Neural cell (in vitro differentiated cells): ENCODE results near the gene IFNB1. TPM values are rescaled to one million over a fixed set of nuclear protein-coding genes. Genes with fewer than 3 reads are reported as not detected.

ENCODE experiments used
- H2AFZ ChIP-seq: fragments of 200-600, 300-800 bp; sonication (generic), shearing (Covaris generic); 2 replicates; pipeline ENCODE4 v1.6.0; 2014; ENCODE audit warnings: low read depth, mild to moderate bottlenecking, antibody characterized with exemption, low read length, moderate library complexity
- H3F3A ChIP-seq: fragments of 200-600 bp; shearing (Covaris generic); 2 replicates; pipeline ENCODE4 v1.6.1; 2016; ENCODE audit warnings: mild to moderate bottlenecking, moderate library complexity, mixed read lengths, antibody characterized with exemption, low read length; ENCODE audit not compliant: insufficient read depth, poor library complexity, severe bottlenecking
- H3K27ac ChIP-seq: fragments of 200-600, 300-800 bp; sonication (generic), shearing (Covaris generic); 2 replicates; pipeline ENCODE4 v1.5.1; 2014; ENCODE audit warnings: mild to moderate bottlenecking, low read length, moderate library complexity
- H3K27me3 ChIP-seq: fragments of 300-800, 200-600 bp; sonication (generic), shearing (Covaris generic); 2 replicates; pipeline ENCODE4 v1.6.0; 2014; ENCODE audit warnings: mild to moderate bottlenecking, low read depth, low read length, moderate library complexity; ENCODE audit not compliant: insufficient read depth
- H3K36me3 ChIP-seq: fragments of 300-800, 200-600 bp; sonication (generic), shearing (Covaris generic); 2 replicates; pipeline ENCODE4 v1.5.1; 2014; ENCODE audit warnings: mild to moderate bottlenecking, antibody characterized with exemption, low read length, moderate library complexity; ENCODE audit not compliant: insufficient read depth
- H3K4me2 ChIP-seq: fragments of 300-800, 200-600 bp; sonication (generic), shearing (Covaris generic); 2 replicates; pipeline ENCODE4 v1.6.0; 2014; ENCODE audit warnings: mild to moderate bottlenecking, low read length
- H3K4me3 ChIP-seq: fragments of 300-800, 200-600 bp; sonication (generic), shearing (Covaris generic); 2 replicates; pipeline ENCODE4 v1.5.1; 2014; ENCODE audit warnings: mild to moderate bottlenecking, low read length, moderate library complexity
- H3K79me2 ChIP-seq: fragments of 200-600 bp; shearing (Covaris generic); replicated peaks from 2 replicates; pipeline ENCODE4 v1.6.0; 2014; ENCODE audit warnings: mild to moderate bottlenecking, low read length, moderate library complexity; ENCODE audit not compliant: insufficient read depth
- H3K9ac ChIP-seq: fragments of 300-800, 200-600 bp; sonication (generic), shearing (Covaris generic); 2 replicates; pipeline ENCODE4 v1.6.1; 2016; ENCODE audit warnings: mild to moderate bottlenecking, low read length, mixed read lengths
- H3K9me2 ChIP-seq: fragments of 200-600 bp; shearing (Covaris generic); 2 replicates; pipeline ENCODE4 v1.6.1; 2016; ENCODE audit warnings: mild to moderate bottlenecking, low read length, mixed read lengths; ENCODE audit not compliant: insufficient read depth
- H3K9me3 ChIP-seq: fragments of 200-600, 300-800 bp; sonication (generic), shearing (Covaris generic); 2 replicates; pipeline ENCODE4 v1.6.1; 2016; ENCODE audit warnings: mild to moderate bottlenecking, mixed run types, low read length, moderate library complexity, mixed read lengths
- H4K20me1 ChIP-seq: fragments of 200-600 bp; shearing (Covaris generic); 2 replicates; pipeline ENCODE4 v1.6.1; 2016; ENCODE audit warnings: mild to moderate bottlenecking, mixed run types; ENCODE audit not compliant: insufficient read depth
- CTCF ChIP-seq: fragments of 450-650 bp; IDR thresholded peaks from 2 replicates; pipeline ENCODE4 v1.5.1; 2014; ENCODE audit warnings: antibody characterized with exemption, mild to moderate bottlenecking, moderate library complexity; ENCODE audit not compliant: poor library complexity, severe bottlenecking
- EP300 ChIP-seq: fragments of 450-650 bp; conservative IDR thresholded peaks from 2 replicates; pipeline ENCODE4 v1.6.1; 2014; ENCODE audit warnings: antibody characterized with exemption, mild to moderate bottlenecking, moderate library complexity; ENCODE audit not compliant: poor library complexity, severe bottlenecking
- EZH2 ChIP-seq: fragments of 200-600, 300-800 bp; shearing (Covaris generic), sonication (generic); IDR thresholded peaks from 2 replicates; pipeline ENCODE4 v1.6.1; 2014; ENCODE audit warnings: antibody characterized with exemption, low read length, borderline replicate concordance, mild to moderate bottlenecking; ENCODE audit not compliant: insufficient read depth, poor library complexity, severe bottlenecking
- MXI1 ChIP-seq: fragments of 450-650 bp; conservative IDR thresholded peaks from 2 replicates; pipeline ENCODE4 v1.6.1; 2014; ENCODE audit warnings: antibody characterized with exemption, mild to moderate bottlenecking; ENCODE audit not compliant: poor library complexity, severe bottlenecking
- POLR2AphosphoS5 ChIP-seq: IDR thresholded peaks from 2 replicates; pipeline ENCODE4 v1.6.1; 2012
- REST ChIP-seq: IDR thresholded peaks from 2 replicates; pipeline ENCODE4 v1.6.1; 2012; ENCODE audit warnings: borderline replicate concordance
- TAF1 ChIP-seq: IDR thresholded peaks from 2 replicates; pipeline ENCODE4 v1.6.1; 2012; ENCODE audit warnings: low read depth
- polyA plus RNA-seq: library from polyadenylated mRNA; depleted of rRNA; stranded (reverse); fragments of >200 nt; gene quantifications from 2 replicates; pipeline ENCODE4 v1.2.3, GENCODE V29; 2014

IFNB1 gene
- polyA plus RNA-seq, 1 donor from 2014 or later = not detected

- no peaks in the 10 kb centered on the region for H4K20me1 ChIP-seq
- no peaks in the 10 kb centered on the region for H3K36me3 ChIP-seq
- H3K27ac ChIP-seq = no peak overlapping the region
- no peak overlapping the region for H3K4me3 ChIP-seq
- H3K9me2 ChIP-seq = no peaks in the 10 kb centered on the region
- H3K4me2 ChIP-seq = no peak overlapping the region
- no peaks in the 10 kb centered on the region for H3K79me2 ChIP-seq
- H3F3A ChIP-seq = no peaks in the 10 kb centered on the region
- H3K9ac ChIP-seq = no peak overlapping the region
- no peaks in the 10 kb centered on the region for H3K9me3 ChIP-seq
- TF ChIP-seq POLR2AphosphoS5 (no peak), CTCF (no peak), TAF1 (no peak), MXI1 (no peak), REST (no peak), EZH2 (no peak)
- no peaks in the 10 kb centered on the region for H3K27me3 ChIP-seq
- H2AFZ ChIP-seq = no peak overlapping the region
These were observed 27.0 kb upstream of the IFNB1 start for GRCh38 chr9:21104787-21105186.

- Histone ChIP-seq H2AFZ (no peak overlapping the region), H3K27me3 (no peaks in the 10 kb centered on the region), H3K79me2 (no peaks in the 10 kb centered on the region), H3K9me2 (no peaks in the 10 kb centered on the region), H3K36me3 (no peaks in the 10 kb centered on the region), H3K4me2 (no peak overlapping the region), H3F3A (no peaks in the 10 kb centered on the region), H3K4me3 (no peak overlapping the region), H3K9ac (no peak overlapping the region), H3K9me3 (no peaks in the 10 kb centered on the region), H3K27ac (no peak overlapping the region), H4K20me1 (no peaks in the 10 kb centered on the region)
- TF ChIP-seq CTCF (no peak), EP300 (no peak), EZH2 (no peak), POLR2AphosphoS5 (no peak)
These were observed 24.6 kb upstream of the IFNB1 start for GRCh38 chr9:21102305-21102704.

DNA sequence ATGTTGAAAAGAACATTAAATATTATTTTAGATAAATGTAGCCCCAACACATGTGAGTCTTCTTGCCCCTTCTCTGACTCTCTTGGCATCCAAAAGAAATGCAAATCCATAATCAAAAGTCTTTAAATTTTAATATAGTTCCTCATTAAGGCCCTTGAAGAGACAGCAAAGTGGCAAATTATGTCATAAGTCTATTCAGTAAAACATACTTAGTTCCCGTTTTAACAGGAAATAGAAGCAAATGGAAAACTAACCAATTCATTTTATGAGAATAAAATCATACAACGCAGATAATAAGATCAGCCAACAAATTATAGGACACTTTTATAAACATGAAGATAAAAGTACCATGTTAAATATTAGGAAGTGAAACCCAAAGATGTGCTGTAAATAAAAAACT is 20.1 kb upstream of the IFNB1 start:
- TF ChIP-seq MXI1 = no peak
- Histone ChIP-seq H2AFZ (no peak overlapping the region), H3K9me2 (no peaks in the 10 kb centered on the region), H3K4me3 (no peak overlapping the region), H3K27ac (no peak overlapping the region), H3K4me2 (no peak overlapping the region), H3K27me3 (no peaks in the 10 kb centered on the region), H3F3A (no peaks in the 10 kb centered on the region), H3K79me2 (no peaks in the 10 kb centered on the region), H3K9me3 (no peaks in the 10 kb centered on the region), H4K20me1 (no peaks in the 10 kb centered on the region), H3K36me3 (no peaks in the 10 kb centered on the region), H3K9ac (no peak overlapping the region)
